Measurements from ENCODE around the gene SLC24A4.

GRCh38 chr14:92288994-92289660, 33.8 kb upstream of the SLC24A4 start:
- TF ChIP-seq CTCF (IDR thresholded peaks at IDR 0.05; ENCODE audit: insufficient read depth, low read length) (no peak), POLR2AphosphoS5 (IDR thresholded peaks at IDR 0.05; ENCODE audit: low read depth) (no peak), REST (IDR thresholded peaks at IDR 0.05; ENCODE audit: insufficient replicate concordance, low read depth) (no peak), GABPA (IDR thresholded peaks at IDR 0.05; ENCODE audit: low read depth) (no peak), SPI1 (IDR thresholded peaks at IDR 0.05; ENCODE audit: borderline replicate concordance, low read depth) (no peak)
